Measurements from ENCODE around the gene NUAK1. TPM values are rescaled to one million over a fixed set of nuclear protein-coding genes. Genes with fewer than 3 reads are reported as not detected.

The NUAK1 gene
- total RNA-seq, 4 donors from 2014 or later, result 7.1 to 19.8 (median 10.7) TPM

- 26% methylated on average over 19 of the region's 20 CpGs for WGBS
- no peaks in the 10 kb centered on the region for H3K9me3 ChIP-seq
- H3K4me3 ChIP-seq, result peak overlapping the region; percentile 73 to 86 (median 80)
- intact Hi-C loops (cut with DNase I), result loop anchor here (5.0 kb wide), 1 partner anchor 715 kb away; no protein-coding TSS in a partner anchor
- peaks cover 36 to 81% (median 74%) of the 10 kb centered on the region in 4 donors for H3K4me1 ChIP-seq
- H3K27me3 ChIP-seq, result peaks cover 0 to 14% (median 0%) of the 10 kb centered on the region in 4 donors
- H3K36me3 ChIP-seq, result no peaks in the 10 kb centered on the region
- no peak for DNase-seq (ENCODE audit: extremely low spot score)
- TF ChIP-seq CTCF (IDR thresholded peaks at IDR 0.05) (no peak), EP300 (IDR thresholded peaks at IDR 0.05) (no peak), POLR2AphosphoS5 (IDR thresholded peaks at IDR 0.05) (no peak), POLR2A (IDR thresholded peaks at IDR 0.05; ENCODE audit: low read depth) (no peak)
- H3K27ac ChIP-seq (replicated peaks in 1 of 4), result peak overlapping the region; percentile 87 to 96 (median 93)
Observed at GRCh38 chr12:106137530-106138356, 1.0 kb downstream of the NUAK1 start.

GRCh38 chr12:106136263-106136662 lies 2.5 kb downstream of the NUAK1 start:
- Histone ChIP-seq H3K36me3 (no peaks in the 10 kb centered on the region), H3K27ac (replicated peaks in 1 of 4) (peak overlapping the region; percentile 47 to 96 (median 90)), H3K9me3 (no peaks in the 10 kb centered on the region), H3K27me3 (peaks cover 0 to 14% (median 0%) of the 10 kb centered on the region in 4 donors), H3K4me1 (peaks cover 45 to 90% (median 81%) of the 10 kb centered on the region in 4 donors), H3K4me3 (peak overlapping the region; percentile 73 to 86 (median 80))
- TF ChIP-seq EP300 (IDR thresholded peaks at IDR 0.05) (no peak), CTCF (IDR thresholded peaks at IDR 0.05) (peak; percentile 79 to 82 (median 82)), POLR2AphosphoS5 (IDR thresholded peaks at IDR 0.05) (peak; percentile 53 to 74)
- intact Hi-C loops (cut with DNase I), result loop anchor here (5.0 kb wide), 1 partner anchor 714 kb away; no protein-coding TSS in a partner anchor
- peak; percentile 98 for DNase-seq (ENCODE audit: extremely low spot score)
- WGBS, result 5% methylated on average over 10 of the region's 13 CpGs

GRCh38 chr12:106135781-106136180 lies 3.0 kb downstream of the NUAK1 start:
- Histone ChIP-seq H3K27ac (replicated peaks in 1 of 4) (peak overlapping the region; percentile 5 to 87 (median 40)), H3K36me3 (no peaks in the 10 kb centered on the region), H3K4me1 (peaks cover 50 to 88% (median 81%) of the 10 kb centered on the region in 4 donors), H3K27me3 (peaks cover 0 to 14% (median 0%) of the 10 kb centered on the region in 4 donors), H3K4me3 (peak overlapping the region; percentile 73 to 86 (median 80)), H3K9me3 (no peaks in the 10 kb centered on the region)
- TF ChIP-seq CTCF (IDR thresholded peaks at IDR 0.05) (no peak), EP300 (IDR thresholded peaks at IDR 0.05) (no peak), POLR2AphosphoS5 (IDR thresholded peaks at IDR 0.05) (no peak), POLR2A (IDR thresholded peaks at IDR 0.05; ENCODE audit: low read depth) (no peak)
- intact Hi-C loops (cut with DNase I), result loop anchor here (2.0 to 5.0 kb wide), 2 partner anchors 431 to 713 kb away; no protein-coding TSS in a partner anchor
- DNase-seq (ENCODE audit: extremely low spot score), result no peak
- 22% methylated on average over 4 of the region's 4 CpGs for WGBS

GRCh38 chr12:106135075-106135474 lies 3.7 kb downstream of the NUAK1 start:
- 68% methylated on average over 6 of the region's 6 CpGs for WGBS
- H3K9me3 ChIP-seq, result no peaks in the 10 kb centered on the region
- no peak for TF ChIP-seq POLR2A (IDR thresholded peaks at IDR 0.05; ENCODE audit: low read depth)
- H3K36me3 ChIP-seq, result no peaks in the 10 kb centered on the region
- DNase-seq (ENCODE audit: extremely low spot score), result no peak
- peak overlapping the region; percentile 18 to 82 (median 76) for H3K4me3 ChIP-seq
- peak overlapping the region in 2 of 4 donors; percentile 5 to 87 for H3K27ac ChIP-seq (replicated peaks in 1 of 4)
- peaks cover 52 to 81% (median 74%) of the 10 kb centered on the region in 4 donors for H3K4me1 ChIP-seq
- peaks cover 0 to 14% (median 0%) of the 10 kb centered on the region in 4 donors for H3K27me3 ChIP-seq
- intact Hi-C loops (cut with DNase I), result loop anchor here (2.0 to 5.0 kb wide), 2 partner anchors 430 to 713 kb away; no protein-coding TSS in a partner anchor
